Lower lobe of right lung (tissue), 2 donors: Measurements from ENCODE around the gene TMEM121. TPM values are rescaled to one million over a fixed set of nuclear protein-coding genes. Genes with fewer than 3 reads are reported as not detected.
"Not testable (repeated sequence)": the region's sequence is repeated elsewhere in the genome, so short reads cannot be mapped to it uniquely, and the experiment has no call there.

Experiments used
- ATAC-seq, 2 donors: fragments of 200-7000 bp; cut with Tn5 transposase; one replicate each; pipeline ENCODE4 v1.9.1; 2020 to 2022; ENCODE audit warnings: mild to moderate bottlenecking in 2 of 2, moderate library complexity in 2 of 2
- DNase-seq: peaks from one replicate; pipeline ENCODE4 v3.0.0-alpha.2; 2020
- H3K27ac ChIP-seq: fragments of 200-600 bp; one replicate; pipeline ENCODE4 v1.8.0; 2022
- H3K27me3 ChIP-seq: fragments of 200-600 bp; one replicate; pipeline ENCODE4 v1.8.0; 2022; ENCODE audit warnings: low read depth
- H3K36me3 ChIP-seq: fragments of 200-600 bp; one replicate; pipeline ENCODE4 v1.8.0; 2022; ENCODE audit warnings: mild to moderate bottlenecking
- H3K4me1 ChIP-seq: fragments of 200-600 bp; one replicate; pipeline ENCODE4 v1.8.0; 2022
- H3K4me3 ChIP-seq: fragments of 200-600 bp; one replicate; pipeline ENCODE4 v1.8.0; 2022; ENCODE audit warnings: mild to moderate bottlenecking
- H3K9me3 ChIP-seq: fragments of 200-600 bp; one replicate; pipeline ENCODE4 v1.8.0; 2022
- intact Hi-C: fragments of 100-400 bp; cut with DNase I; formaldehyde crosslinking; loops from one replicate; pipeline ENCODE4 v1.11.0; 2022
- total RNA-seq: library from RNA; stranded (reverse); fragmentation: NEBNext Ultra II Directional; extraction: Animal tissue kit (Norgen Biotek cat#: 25700); gene quantifications from one replicate; pipeline ENCODE4 v1.2.1, GENCODE V29; 2021
- TF ChIP-seq, protein P1 (sequence below): fragments of 200-600 bp; IDR thresholded peaks from one replicate; pipeline ENCODE4 v1.8.0; 2022; ENCODE audit warnings: antibody characterized with exemption, mild to moderate bottlenecking
- donor health status: DM: no; HTN: yes; CAD: no; lungs with severe emphysema.

Gene TMEM121
- total RNA-seq, 1 donor from 2014 or later = 3.0 TPM

DNA sequence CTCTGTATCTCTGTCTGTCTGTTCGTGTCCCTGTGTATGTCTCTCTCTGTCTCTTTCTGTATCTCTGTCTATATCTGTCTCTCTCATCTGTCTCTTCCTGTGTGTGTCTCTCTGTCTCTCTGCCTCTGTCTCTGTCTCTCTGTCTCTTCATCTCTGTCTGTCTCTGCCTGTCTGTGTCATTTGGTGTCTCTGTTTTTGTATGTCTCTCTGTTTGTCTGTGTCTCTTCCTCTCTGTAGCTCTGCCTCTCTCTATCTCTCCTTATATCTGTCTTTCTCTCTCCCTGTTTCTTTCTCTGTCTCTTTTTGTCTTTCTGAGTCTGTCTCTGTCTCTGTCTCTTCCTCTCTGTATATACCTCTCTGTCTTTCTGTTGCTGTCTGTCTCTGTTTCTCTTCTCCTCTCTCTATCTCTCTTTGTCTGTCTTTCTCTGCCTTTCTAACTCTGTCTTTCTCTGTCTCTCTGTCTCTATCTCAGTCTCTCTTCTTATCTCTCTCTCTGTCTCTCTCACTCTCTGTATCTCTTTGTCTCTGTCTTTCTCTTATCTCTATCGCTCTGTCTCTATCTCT is 50.2 kb downstream of the TMEM121 start:
- H3K36me3 ChIP-seq = no peaks in the 10 kb centered on the region
- TF ChIP-seq, protein P1, sequence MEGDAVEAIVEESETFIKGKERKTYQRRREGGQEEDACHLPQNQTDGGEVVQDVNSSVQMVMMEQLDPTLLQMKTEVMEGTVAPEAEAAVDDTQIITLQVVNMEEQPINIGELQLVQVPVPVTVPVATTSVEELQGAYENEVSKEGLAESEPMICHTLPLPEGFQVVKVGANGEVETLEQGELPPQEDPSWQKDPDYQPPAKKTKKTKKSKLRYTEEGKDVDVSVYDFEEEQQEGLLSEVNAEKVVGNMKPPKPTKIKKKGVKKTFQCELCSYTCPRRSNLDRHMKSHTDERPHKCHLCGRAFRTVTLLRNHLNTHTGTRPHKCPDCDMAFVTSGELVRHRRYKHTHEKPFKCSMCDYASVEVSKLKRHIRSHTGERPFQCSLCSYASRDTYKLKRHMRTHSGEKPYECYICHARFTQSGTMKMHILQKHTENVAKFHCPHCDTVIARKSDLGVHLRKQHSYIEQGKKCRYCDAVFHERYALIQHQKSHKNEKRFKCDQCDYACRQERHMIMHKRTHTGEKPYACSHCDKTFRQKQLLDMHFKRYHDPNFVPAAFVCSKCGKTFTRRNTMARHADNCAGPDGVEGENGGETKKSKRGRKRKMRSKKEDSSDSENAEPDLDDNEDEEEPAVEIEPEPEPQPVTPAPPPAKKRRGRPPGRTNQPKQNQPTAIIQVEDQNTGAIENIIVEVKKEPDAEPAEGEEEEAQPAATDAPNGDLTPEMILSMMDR = no peak
- no peaks in the 10 kb centered on the region for H3K4me1 ChIP-seq
- DNase-seq = no peak
- H3K4me3 ChIP-seq = no peak overlapping the region
- intact Hi-C loops = no loop called here
- H3K27me3 ChIP-seq = no peaks in the 10 kb centered on the region
- no peak for ATAC-seq
- H3K9me3 ChIP-seq = no peaks in the 10 kb centered on the region
- no peak overlapping the region for H3K27ac ChIP-seq

DNA sequence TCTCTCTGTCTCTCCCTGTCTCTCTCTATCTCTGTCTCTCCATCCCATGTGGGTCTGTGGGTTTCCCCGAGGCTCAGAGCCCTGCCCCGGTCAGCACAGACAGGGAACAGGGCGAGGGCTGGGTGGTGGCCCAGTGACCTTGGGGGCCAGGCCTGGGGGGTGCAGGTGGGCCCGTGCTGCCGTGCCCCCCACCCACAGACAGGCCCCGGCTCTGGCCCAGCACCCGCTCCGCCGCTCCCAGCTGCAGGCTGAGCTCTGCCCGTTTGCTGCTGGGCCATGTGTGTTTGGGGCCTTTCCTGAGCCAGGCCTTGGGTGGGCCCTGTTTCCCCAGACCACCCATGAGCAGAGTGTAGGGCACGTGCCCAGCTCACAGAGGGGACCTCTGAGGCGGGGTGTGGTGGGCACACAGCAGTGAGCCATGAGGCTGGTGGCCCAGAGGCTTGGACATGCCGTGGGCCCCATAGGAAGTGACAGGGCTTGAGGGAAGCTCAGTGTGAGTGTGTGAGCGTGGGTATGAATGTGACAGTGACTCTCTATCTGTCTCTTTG is 51.0 kb downstream of the TMEM121 start:
- TF ChIP-seq, protein P1 = no peak
- Histone ChIP-seq H3K4me3 (no peak overlapping the region), H3K27ac (no peak overlapping the region), H3K9me3 (no peaks in the 10 kb centered on the region), H3K27me3 (no peaks in the 10 kb centered on the region), H3K4me1 (no peaks in the 10 kb centered on the region), H3K36me3 (no peaks in the 10 kb centered on the region)
- ATAC-seq (peak in 1 of 2 donors; percentile 20), DNase-seq (no peak)
- intact Hi-C loops = no loop called here

DNA sequence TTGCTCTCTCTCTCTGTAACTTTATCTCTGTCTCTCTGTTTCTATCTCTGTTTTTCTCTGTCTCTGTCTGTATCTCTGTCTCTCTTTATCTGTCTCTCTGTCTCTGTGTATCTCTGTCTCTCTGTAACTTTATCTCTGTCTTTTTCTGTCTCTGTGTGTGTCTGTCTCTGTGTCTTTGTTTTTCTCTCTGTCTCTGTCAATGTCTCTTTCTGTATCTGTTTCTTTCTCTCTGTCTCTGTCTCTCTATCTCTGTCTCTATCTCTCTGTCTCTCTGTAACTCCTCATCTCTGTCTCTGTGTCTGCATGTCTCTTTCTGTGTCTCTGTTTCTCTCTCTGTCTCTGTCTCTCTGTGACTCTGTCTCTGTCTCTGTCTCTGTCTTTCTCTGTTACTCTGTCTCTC is 51.7 kb downstream of the TMEM121 start:
- Histone ChIP-seq H3K4me1 (no peaks in the 10 kb centered on the region), H3K27ac (no peak overlapping the region), H3K27me3 (no peaks in the 10 kb centered on the region), H3K9me3 (no peaks in the 10 kb centered on the region), H3K36me3 (no peaks in the 10 kb centered on the region), H3K4me3 (no peak overlapping the region)
- TF ChIP-seq, protein P1 = no peak
- intact Hi-C loops = no loop called here
- DNase-seq (no peak), ATAC-seq (no peak)

DNA sequence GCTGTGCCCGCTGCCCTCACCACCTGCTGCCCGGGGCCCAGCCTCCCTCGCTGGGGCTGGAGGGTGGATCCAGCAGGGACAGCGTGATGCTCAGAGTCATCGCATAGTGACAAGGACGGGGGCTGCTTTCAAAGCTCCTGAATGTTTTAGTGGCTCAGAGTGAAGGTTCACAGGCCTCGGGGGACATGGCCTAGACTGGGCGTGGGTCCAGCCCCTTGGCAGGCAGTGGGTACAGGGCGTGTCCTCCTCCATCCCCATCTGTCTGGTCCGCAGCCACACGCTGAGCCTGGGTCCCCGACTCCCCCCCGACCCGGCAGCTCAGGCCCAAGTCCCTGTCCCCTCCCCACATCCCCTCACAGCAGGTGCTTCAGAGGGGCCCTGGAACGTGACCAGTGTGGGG is 52.8 kb downstream of the TMEM121 start:
- H3K4me1 ChIP-seq, H3K27ac ChIP-seq, H3K4me3 ChIP-seq, intact Hi-C loops, H3K36me3 ChIP-seq, DNase-seq, H3K27me3 ChIP-seq, H3K9me3 ChIP-seq: not testable (repeated sequence)
- ATAC-seq = peak in 1 of 2 donors; percentile 18

Other genes starting within 250 kb of the TMEM121 start
- gene BRF1, start 225.6 kb upstream of the TMEM121 start, total RNA-seq = 35.7 TPM
- gene PACS2, start 211.8 kb upstream of the TMEM121 start, total RNA-seq = 79.7 TPM
- 3.8 TPM for gene TEX22, start 128.0 kb upstream of the TMEM121 start, total RNA-seq
- 69.7 TPM for gene MTA1, start 106.8 kb upstream of the TMEM121 start, total RNA-seq
- gene CRIP2, start 51.8 kb upstream of the TMEM121 start, total RNA-seq = 143 TPM
- 237 TPM for gene CRIP1, start 39.7 kb upstream of the TMEM121 start, total RNA-seq
- 10.6 TPM for gene TEDC1, start 35.3 kb upstream of the TMEM121 start, total RNA-seq